Endodermal cell (in vitro differentiated cells): ENCODE results near the gene URB1. TPM values are rescaled to one million over a fixed set of nuclear protein-coding genes. Genes with fewer than 3 reads are reported as not detected.
"Not testable (repeated sequence)": the region's sequence is repeated elsewhere in the genome, so short reads cannot be mapped to it uniquely, and the experiment has no call there.

ENCODE experiments used
- DNase-seq: peaks from one replicate; pipeline ENCODE4 v3.0.0-alpha.2; 2017
- H3K27ac ChIP-seq: 2 replicates; pipeline ENCODE4 v1.5.1; 2013; ENCODE audit warnings: mild to moderate bottlenecking, low read depth, low read length, moderate library complexity
- H3K27me3 ChIP-seq: 2 replicates; pipeline ENCODE4 v1.6.1; 2013; ENCODE audit warnings: mild to moderate bottlenecking, low read length, moderate library complexity; ENCODE audit not compliant: insufficient read depth, control insufficient read depth, poor library complexity, severe bottlenecking
- H3K36me3 ChIP-seq: 2 replicates; pipeline ENCODE4 v1.7.0; 2013; ENCODE audit warnings: mild to moderate bottlenecking, low read length, moderate library complexity; ENCODE audit not compliant: control insufficient read depth, insufficient read depth
- H3K4me1 ChIP-seq: one replicate; pipeline ENCODE4 v1.7.0; 2013; ENCODE audit warnings: low read length; ENCODE audit not compliant: control insufficient read depth, insufficient read depth
- H3K4me3 ChIP-seq: 2 replicates; pipeline ENCODE4 v1.5.1; 2013; ENCODE audit warnings: mild to moderate bottlenecking, low read length, moderate library complexity
- H3K9ac ChIP-seq: 2 replicates; pipeline ENCODE4 v1.6.1; 2013; ENCODE audit warnings: mild to moderate bottlenecking, low read length, moderate library complexity; ENCODE audit not compliant: poor library complexity, severe bottlenecking; ENCODE audit errors: extremely low read depth
- H3K9me3 ChIP-seq: 2 replicates; pipeline ENCODE4 v1.6.1; 2013; ENCODE audit warnings: mild to moderate bottlenecking, low read length, moderate library complexity; ENCODE audit not compliant: control insufficient read depth
- H3K27ac Mint-ChIP-seq: 2 replicates; pipeline ENCODE4 v1.8.0; 2020; ENCODE audit warnings: mixed read lengths
- H3K27me3 Mint-ChIP-seq: 2 replicates; pipeline ENCODE4 v1.8.0; 2021; ENCODE audit warnings: mild to moderate bottlenecking, mixed read lengths; ENCODE audit not compliant: insufficient read depth
- H3K36me3 Mint-ChIP-seq: 2 replicates; pipeline ENCODE4 v1.8.0; 2020; ENCODE audit warnings: low read depth, mixed read lengths
- H3K4me1 Mint-ChIP-seq: 2 replicates; pipeline ENCODE4 v1.8.0; 2020; ENCODE audit warnings: mixed read lengths
- H3K4me3 Mint-ChIP-seq: 2 replicates; pipeline ENCODE4 v1.8.0; 2020; ENCODE audit warnings: mild to moderate bottlenecking, moderate library complexity, mixed read lengths
- H3K9me3 Mint-ChIP-seq: 2 replicates; pipeline ENCODE4 v1.8.0; 2020; ENCODE audit warnings: mild to moderate bottlenecking, mixed read lengths
- CTCF ChIP-seq: fragments of 200-600 bp; sonication (generic); conservative IDR thresholded peaks from 2 replicates; pipeline ENCODE4 v1.5.0; 2021; ENCODE audit warnings: antibody characterized with exemption, mild to moderate bottlenecking
- WGBS, 2 experiments: methylation state at CpG; one replicate each; pipeline versions ENCODE4 v1.1.5 to v1.1.7; 2013; ENCODE audit warnings: missing lambda C conversion rate in 2 of 2, mixed read lengths in 1 of 2; ENCODE audit not compliant: insufficient coverage in 1 of 2, insufficient read length in 1 of 2; 5-methylcytosine and 5-hydroxymethylcytosine counted together
- total RNA-seq, 2 donors: library from RNA; stranded (reverse); fragmentation: NEBNext Ultra II Directional in 1 of 2; extraction: Animal tissue kit (Norgen Biotek cat#: 25700) in 1 of 2; gene quantifications; 2 replicates in 1 of 2; 3 replicates in 1 of 2; pipeline ENCODE4 v1.2.1, GENCODE V29; 2021

Gene URB1
- total RNA-seq, 2 donors from 2014 or later: 9.4 to 14.0 TPM

- Histone ChIP-seq H3K4me3 (no peak overlapping the region), H3K9ac (no peak overlapping the region), H3K9me3 (no peaks in the 10 kb centered on the region), H3K4me1 (no peaks in the 10 kb centered on the region), H3K27ac (no peak overlapping the region), H3K27me3 (no peaks in the 10 kb centered on the region), H3K36me3 (peaks cover 28% of the 10 kb centered on the region)
- Mint-ChIP-seq H3K4me1 (no peaks in the 10 kb centered on the region), H3K4me3 (no peak overlapping the region), H3K36me3 (peaks cover 33% of the 10 kb centered on the region), H3K27me3 (no peaks in the 10 kb centered on the region), H3K9me3 (no peaks in the 10 kb centered on the region), H3K27ac (no peak overlapping the region)
- no peak for DNase-seq
- WGBS, 2 experiments: 95% methylated on average over 5 of the region's 5 CpGs; no CpG with 5 or more reads in 1 of the 2 experiments
- TF ChIP-seq CTCF: no peak
These were observed 80.5 kb downstream of the URB1 start for GRCh38 chr21:32312326-32312725.

GRCh38 chr21:32311621-32312020 lies 81.2 kb downstream of the URB1 start:
- DNase-seq: no peak
- no peaks in the 10 kb centered on the region for H3K9me3 ChIP-seq
- no peak for TF ChIP-seq CTCF
- peaks cover 23% of the 10 kb centered on the region for H3K36me3 ChIP-seq
- H3K27me3 ChIP-seq: no peaks in the 10 kb centered on the region
- no peak overlapping the region for H3K27ac ChIP-seq
- Mint-ChIP-seq H3K27ac (no peak overlapping the region), H3K9me3 (no peaks in the 10 kb centered on the region), H3K4me1 (peaks cover under 1% of the 10 kb centered on the region), H3K27me3 (no peaks in the 10 kb centered on the region), H3K4me3 (no peak overlapping the region), H3K36me3 (peaks cover 30% of the 10 kb centered on the region)
- no peak overlapping the region for H3K4me3 ChIP-seq
- H3K9ac ChIP-seq: no peak overlapping the region
- WGBS, 2 experiments: 96 to 100% methylated on average over 1 to 9 of the region's 9 CpGs
- no peaks in the 10 kb centered on the region for H3K4me1 ChIP-seq

- DNase-seq: not testable (repeated sequence)
These were observed 81.8 kb downstream of the URB1 start for GRCh38 chr21:32310976-32311375.

DNA sequence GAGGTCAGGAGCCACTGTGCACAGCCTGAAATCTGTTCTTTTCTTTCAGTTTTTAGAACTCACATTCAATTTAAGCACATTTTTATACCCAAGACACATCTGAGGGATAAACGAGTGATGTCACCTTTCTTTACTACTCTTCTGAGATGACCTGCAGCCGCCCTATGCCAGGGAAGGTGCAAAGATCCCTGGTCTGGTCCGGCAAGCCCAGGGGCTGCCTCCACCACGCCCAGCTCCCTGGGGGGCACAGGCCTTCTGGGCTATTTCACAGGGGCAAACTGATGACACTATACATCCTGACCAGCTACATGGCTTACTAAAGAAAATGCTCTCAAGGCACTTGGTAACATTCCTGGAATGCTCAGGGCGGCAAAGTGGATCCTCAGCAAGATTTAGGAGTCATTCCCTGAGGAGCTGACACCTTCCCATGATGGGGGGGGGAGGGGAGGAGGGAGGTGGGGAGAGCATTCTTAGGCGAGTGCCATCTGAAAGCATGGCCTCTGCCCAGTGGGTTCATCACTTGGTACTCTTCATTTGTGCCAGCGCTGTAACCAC lies 82.8 kb downstream of the URB1 start:
- H3K27me3 ChIP-seq: no peaks in the 10 kb centered on the region
- Mint-ChIP-seq H3K9me3 (no peaks in the 10 kb centered on the region), H3K27ac (no peak overlapping the region), H3K4me1 (peaks cover 8% of the 10 kb centered on the region), H3K36me3 (peaks cover 26% of the 10 kb centered on the region), H3K27me3 (no peaks in the 10 kb centered on the region), H3K4me3 (no peak overlapping the region)
- TF ChIP-seq CTCF: no peak
- H3K9ac ChIP-seq: no peak overlapping the region
- no peaks in the 10 kb centered on the region for H3K9me3 ChIP-seq
- H3K4me1 ChIP-seq: no peaks in the 10 kb centered on the region
- DNase-seq: no peak
- peaks cover 23% of the 10 kb centered on the region for H3K36me3 ChIP-seq
- no peak overlapping the region for H3K4me3 ChIP-seq
- H3K27ac ChIP-seq: no peak overlapping the region
- WGBS, 2 experiments: 89% methylated on average over 4 to 7 of the region's 7 CpGs

More at GRCh38 chr21:32310976-32311375, 81.8 kb downstream of the URB1 start:
- H3K4me3 ChIP-seq, H3K27me3 Mint-ChIP-seq, H3K9me3 Mint-ChIP-seq, H3K9ac ChIP-seq, H3K4me1 Mint-ChIP-seq, H3K9me3 ChIP-seq, H3K27ac ChIP-seq, H3K27ac Mint-ChIP-seq, H3K4me1 ChIP-seq, H3K27me3 ChIP-seq, H3K4me3 Mint-ChIP-seq: not testable (repeated sequence)
- H3K36me3 ChIP-seq: peaks cover 23% of the 10 kb centered on the region
- 87 to 91% methylated on average over 7 to 9 of the region's 9 CpGs for WGBS, 2 experiments
- peaks cover 28% of the 10 kb centered on the region for H3K36me3 Mint-ChIP-seq
